ENCODE measurements around the gene E2F4.

The E2F4 gene

GRCh38 chr16:67199011-67199807 lies 7.3 kb downstream of the E2F4 start, which contains the start of gene ELMO3:
TSS of gene ELMO3 (plus strand) at chr16:67199131. CDS start at chr16:67199327, 196 bp downstream.
- no peak for TF ChIP-seq EZH2phosphoT487 (IDR thresholded peaks at IDR 0.05; ENCODE audit: borderline replicate concordance)
- Histone ChIP-seq H2AFZ (ENCODE audit: low read length) (no peak within 1 kb of the TSS), H3F3A (ENCODE audit: low read depth) (no peaks in the 10 kb centered on the region), H3K4me1 (ENCODE audit: insufficient read depth, low read length, poor library complexity, severe bottlenecking) (peaks cover 6% of the 10 kb centered on the region), H3K9me3 (ENCODE audit: insufficient read depth, low read depth, low read length) (no peaks in the 10 kb centered on the region), H4K20me1 (ENCODE audit: insufficient read depth, low read length, poor library complexity, severe bottlenecking) (peaks cover 10% of the 10 kb centered on the region), H3K36me3 (ENCODE audit: insufficient read depth, low read length) (peaks cover 74% of the 10 kb centered on the region; the same call in 1 of the 2 replicates), H3K27me3 (ENCODE audit: insufficient read depth, low read length, poor library complexity, severe bottlenecking) (no peaks in the 10 kb centered on the region), H3K9ac (ENCODE audit: low read depth, low read length, poor library complexity, severe bottlenecking) (no peak within 1 kb of the TSS), H3K9me2 (replicated peaks; ENCODE audit: low read depth, low read length) (no peaks in the 10 kb centered on the region), H3K4me3 (ENCODE audit: low read length, poor library complexity, severe bottlenecking) (no peak within 1 kb of the TSS), H3K79me2 (ENCODE audit: insufficient read depth, low read length) (peaks cover 27% of the 10 kb centered on the region), H3K4me2 (ENCODE audit: low read depth, low read length, poor library complexity, severe bottlenecking) (no peak within 1 kb of the TSS)

- H3K4me1 ChIP-seq (ENCODE audit: insufficient read depth, low read length, poor library complexity, severe bottlenecking): peaks cover 5% of the 10 kb centered on the region
- peaks cover 22% of the 10 kb centered on the region for H3K79me2 ChIP-seq (ENCODE audit: insufficient read depth, low read length)
- no peak overlapping the region for H3K9ac ChIP-seq (ENCODE audit: low read depth, low read length, poor library complexity, severe bottlenecking)
- peaks cover 8% of the 10 kb centered on the region for H4K20me1 ChIP-seq (ENCODE audit: insufficient read depth, low read length, poor library complexity, severe bottlenecking)
- TF ChIP-seq CTCF (conservative IDR thresholded peaks at IDR 0.05; ENCODE audit: low read length) (no peak), EZH2phosphoT487 (IDR thresholded peaks at IDR 0.05; ENCODE audit: borderline replicate concordance) (no peak)
- no peak overlapping the region for H2AFZ ChIP-seq (ENCODE audit: low read length)
- H3K4me2 ChIP-seq (ENCODE audit: low read depth, low read length, poor library complexity, severe bottlenecking): no peak overlapping the region
- no peaks in the 10 kb centered on the region for H3F3A ChIP-seq (ENCODE audit: low read depth)
- H3K9me3 ChIP-seq (ENCODE audit: insufficient read depth, low read depth, low read length): no peaks in the 10 kb centered on the region
- peaks cover 71% of the 10 kb centered on the region; the same call in 1 of the 2 replicates for H3K36me3 ChIP-seq (ENCODE audit: insufficient read depth, low read length)
- H3K27me3 ChIP-seq (ENCODE audit: insufficient read depth, low read length, poor library complexity, severe bottlenecking): no peaks in the 10 kb centered on the region
- H3K9me2 ChIP-seq (replicated peaks; ENCODE audit: low read depth, low read length): no peaks in the 10 kb centered on the region
- no peak overlapping the region for H3K4me3 ChIP-seq (ENCODE audit: low read length, poor library complexity, severe bottlenecking)
Measured at GRCh38 chr16:67199808-67200198, 7.8 kb downstream of the E2F4 start.

- H3K36me3 ChIP-seq (ENCODE audit: insufficient read depth, low read length): peaks cover 64% of the 10 kb centered on the region; the same call in 1 of the 2 replicates
Measured at GRCh38 chr16:67200491-67200890, 8.5 kb downstream of the E2F4 start.

More at GRCh38 chr16:67200491-67200890, 8.5 kb downstream of the E2F4 start:
- Histone ChIP-seq H3K9me3 (ENCODE audit: insufficient read depth, low read depth, low read length) (no peaks in the 10 kb centered on the region), H3K4me3 (ENCODE audit: low read length, poor library complexity, severe bottlenecking) (no peak overlapping the region), H3K79me2 (ENCODE audit: insufficient read depth, low read length) (peaks cover 15% of the 10 kb centered on the region), H3K4me2 (ENCODE audit: low read depth, low read length, poor library complexity, severe bottlenecking) (no peak overlapping the region), H2AFZ (ENCODE audit: low read length) (no peak overlapping the region), H4K20me1 (ENCODE audit: insufficient read depth, low read length, poor library complexity, severe bottlenecking) (peaks cover 8% of the 10 kb centered on the region), H3K9ac (ENCODE audit: low read depth, low read length, poor library complexity, severe bottlenecking) (no peak overlapping the region), H3K27me3 (ENCODE audit: insufficient read depth, low read length, poor library complexity, severe bottlenecking) (no peaks in the 10 kb centered on the region), H3K4me1 (ENCODE audit: insufficient read depth, low read length, poor library complexity, severe bottlenecking) (peaks cover 5% of the 10 kb centered on the region), H3F3A (ENCODE audit: low read depth) (no peaks in the 10 kb centered on the region), H3K9me2 (replicated peaks; ENCODE audit: low read depth, low read length) (no peaks in the 10 kb centered on the region)
- TF ChIP-seq CTCF (conservative IDR thresholded peaks at IDR 0.05; ENCODE audit: low read length) (no peak), EZH2phosphoT487 (IDR thresholded peaks at IDR 0.05; ENCODE audit: borderline replicate concordance) (no peak)
